CD4-positive, alpha-beta T cell (primary cell): ENCODE data around the gene TOR2A. TPM values are rescaled to one million over a fixed set of nuclear protein-coding genes. Genes with fewer than 3 reads are reported as not detected.

Source experiments
- ATAC-seq: fragments of 200-7000 bp; cut with Tn5 transposase; one replicate; pipeline ENCODE4 v1.10.0; 2022; ENCODE audit warnings: mild to moderate bottlenecking; ENCODE audit not compliant: poor library complexity
- CTCF ChIA-PET: fragments of 350-600 bp; sonication (Branson Sonifier 250); formaldehyde crosslinking; loops from one replicate; lab custom pipeline; 2021; ENCODE audit warnings: antibody characterized with exemption, inconsistent platforms; lab: Charles Lee
- POLR2A ChIA-PET: fragments of 350-600 bp; sonication (Branson Sonifier 250); formaldehyde crosslinking; loops from one replicate; lab custom pipeline; 2021; ENCODE audit warnings: antibody characterized with exemption, inconsistent platforms; lab: Charles Lee
- DNase-seq, 14 experiments: peaks; one replicate each; pipeline ENCODE4 v3.0.0-alpha.2; 2013 to 2020; ENCODE audit warnings: mixed read lengths in 2 of 14
- H3K27ac ChIP-seq, 2 donors: one replicate each; pipeline versions ENCODE4 v1.5.1 to v1.7.0; 2013; ENCODE audit warnings: low read length in 2 of 2, low read depth in 1 of 2, mild to moderate bottlenecking in 1 of 2
- H3K27me3 ChIP-seq, 2 experiments: 1 replicate in 1 of 2; 2 replicates in 1 of 2; pipeline versions ENCODE4 v1.6.1 to v1.7.0; 2013; ENCODE audit warnings: low read length in 2 of 2, control low read depth in 1 of 2, mild to moderate bottlenecking in 1 of 2, moderate library complexity in 1 of 2; ENCODE audit not compliant: insufficient read depth in 2 of 2, control insufficient read depth in 1 of 2
- H3K36me3 ChIP-seq: one replicate; pipeline ENCODE4 v1.6.1; 2013; ENCODE audit warnings: low read length, control low read depth; ENCODE audit not compliant: insufficient read depth
- H3K4me1 ChIP-seq: one replicate; pipeline ENCODE4 v1.6.1; 2013; ENCODE audit warnings: low read length, control low read depth; ENCODE audit not compliant: insufficient read depth
- H3K4me3 ChIP-seq: one replicate; pipeline ENCODE4 v1.5.1; 2013; ENCODE audit warnings: mild to moderate bottlenecking, low read length, moderate library complexity
- H3K9me3 ChIP-seq, 2 experiments: 1 replicate in 1 of 2; 2 replicates in 1 of 2; pipeline versions ENCODE4 v1.6.1 to v1.7.0; 2013; ENCODE audit warnings: low read length in 2 of 2, mild to moderate bottlenecking in 2 of 2, control low read depth in 1 of 2, moderate library complexity in 1 of 2; ENCODE audit not compliant: control insufficient read depth in 1 of 2, insufficient read depth in 1 of 2
- H3K27ac Mint-ChIP-seq: one replicate; pipeline ENCODE4 v1.8.0; 2020; ENCODE audit warnings: mixed read lengths
- H3K27me3 Mint-ChIP-seq: one replicate; pipeline ENCODE4 v1.8.0; 2021; ENCODE audit warnings: mixed read lengths
- H3K36me3 Mint-ChIP-seq: one replicate; pipeline ENCODE4 v1.8.0; 2021; ENCODE audit warnings: low read depth, mixed read lengths
- H3K4me1 Mint-ChIP-seq: one replicate; pipeline ENCODE4 v1.8.0; 2021; ENCODE audit warnings: low read depth, mixed read lengths
- H3K4me3 Mint-ChIP-seq: one replicate; pipeline ENCODE4 v1.8.0; 2020; ENCODE audit warnings: mild to moderate bottlenecking, mixed read lengths
- H3K9me3 Mint-ChIP-seq: one replicate; pipeline ENCODE4 v1.8.0; 2020; ENCODE audit warnings: mixed read lengths
- CTCF ChIP-seq: fragments of 200-600 bp; IDR thresholded peaks from one replicate; pipeline ENCODE4 v1.8.0; 2022; ENCODE audit warnings: antibody characterized with exemption, mild to moderate bottlenecking
- intact Hi-C, 2 experiments: fragments of 100-400 bp; cut with DNase I in 1 of 2; cut with micrococcal nuclease in 1 of 2; formaldehyde crosslinking; loops; one replicate each; pipeline versions ENCODE4 v1.15.1 to v1.9.0; 2023 to 2025; cut with DNase I, micrococcal nuclease
- total RNA-seq, 174 experiments: library from RNA in 2 of 174; stranded (reverse) in 2 of 174; gene quantifications; one replicate each; pipeline ENCODE4 v1.2.3 and lab custom pipeline; 2021 to 2026

TOR2A gene
- total RNA-seq, 2 experiments from 2014 or later, result 7.6 to 8.2 TPM

GRCh38 chr9:127723013-127723412, 12.1 kb downstream of the TOR2A start:
- intact Hi-C loops, result no loop called here
- Histone ChIP-seq H3K9me3 (no peaks in the 10 kb centered on the region), H3K27ac (no peak overlapping the region), H3K36me3 (no peaks in the 10 kb centered on the region), H3K4me1 (peaks cover 37% of the 10 kb centered on the region), H3K4me3 (no peak overlapping the region), H3K27me3 (no peaks in the 10 kb centered on the region)
- Mint-ChIP-seq H3K9me3 (no peaks in the 10 kb centered on the region), H3K36me3 (no peaks in the 10 kb centered on the region), H3K4me1 (peaks cover 10% of the 10 kb centered on the region), H3K27me3 (no peaks in the 10 kb centered on the region), H3K27ac (no peak overlapping the region), H3K4me3 (no peak overlapping the region)
- CTCF ChIA-PET, result interaction anchor here (2.7 kb wide), 1 partner anchor 12 kb away, joined by 7 read pairs; the partner anchor contains the start of gene TOR2A
- no peak for TF ChIP-seq CTCF
- no peak for ATAC-seq
- POLR2A ChIA-PET, result no interaction called here
- no peak for DNase-seq

GRCh38 chr9:127722055-127722745, 12.9 kb downstream of the TOR2A start:
- Histone ChIP-seq H3K9me3 (no peaks in the 10 kb centered on the region), H3K27ac (no peak overlapping the region), H3K4me1 (peaks cover 37% of the 10 kb centered on the region), H3K4me3 (no peak overlapping the region), H3K36me3 (no peaks in the 10 kb centered on the region), H3K27me3 (no peaks in the 10 kb centered on the region)
- intact Hi-C loops, result no loop called here
- ChIA-PET CTCF (interaction anchor here (0.6 kb wide), 1 partner anchor 13 kb away, joined by 3 read pairs; the partner anchor contains the start of gene TOR2A), POLR2A (no interaction called here)
- Mint-ChIP-seq H3K27ac (no peak overlapping the region), H3K4me3 (no peak overlapping the region), H3K27me3 (no peaks in the 10 kb centered on the region), H3K36me3 (no peaks in the 10 kb centered on the region), H3K4me1 (peaks cover 10% of the 10 kb centered on the region), H3K9me3 (no peaks in the 10 kb centered on the region)
- no peak for ATAC-seq
- no peak for TF ChIP-seq CTCF
- DNase-seq, result no peak

GRCh38 chr9:127721391-127721821, 13.7 kb downstream of the TOR2A start:
- H3K36me3 ChIP-seq, result no peaks in the 10 kb centered on the region
- no peaks in the 10 kb centered on the region for H3K9me3 Mint-ChIP-seq
- POLR2A ChIA-PET, result interaction anchor here (0.9 kb wide), 1 partner anchor 57 kb away, joined by 3 read pairs; the partner anchor contains the start of gene SH2D3C
- peak overlapping the region; percentile 17 for H3K27ac Mint-ChIP-seq
- peak in 1 of 14 experiments; percentile 42 for DNase-seq
- ATAC-seq, result peak; percentile 8
- no peaks in the 10 kb centered on the region for H3K36me3 Mint-ChIP-seq
- H3K27ac ChIP-seq, result no peak overlapping the region
- peaks cover 42% of the 10 kb centered on the region for H3K4me1 ChIP-seq
- H3K4me3 ChIP-seq, result no peak overlapping the region
- no peak for TF ChIP-seq CTCF
- H3K27me3 Mint-ChIP-seq, result no peaks in the 10 kb centered on the region
- intact Hi-C loops, result no loop called here
- peaks cover 10% of the 10 kb centered on the region for H3K4me1 Mint-ChIP-seq
- H3K9me3 ChIP-seq, result no peaks in the 10 kb centered on the region
- no peaks in the 10 kb centered on the region for H3K27me3 ChIP-seq
- H3K4me3 Mint-ChIP-seq, result no peak overlapping the region
- CTCF ChIA-PET, result interaction anchor here (0.6 kb wide), 1 partner anchor 14 kb away, joined by 3 read pairs; the partner anchor contains the start of gene TOR2A
